Measurements from ENCODE around the gene RAD1. TPM values are rescaled to one million over a fixed set of nuclear protein-coding genes. Genes with fewer than 3 reads are reported as not detected.
A peak's percentile ranks its signal among the peaks of the same experiment; 100 is the strongest.

The RAD1 gene
- total RNA-seq, 1 experiment from 2014 or later, result 33.4 TPM

GRCh38 chr5:34915856-34916192 lies 520 bp upstream of the RAD1 start:
- ChIA-PET POLR2A (interaction anchor here (0.9 to 3.4 kb wide), 7 partner anchors 14 to 441 kb away, joined by 3 to 59 read pairs (median 4); partner anchors contain the start of genes DNAJC21 and TTC23L), CTCF (interaction anchor here (0.9 to 2.2 kb wide), 9 partner anchors 13 to 441 kb away, joined by 3 to 19 read pairs (median 6); partner anchors contain the start of genes DNAJC21 and TTC23L)
- Mint-ChIP-seq H3K4me1 (peaks cover 25% of the 10 kb centered on the region), H3K9me3 (no peaks in the 10 kb centered on the region), H3K27me3 (ENCODE audit: low read depth) (no peaks in the 10 kb centered on the region), H3K4me3 (no peak overlapping the region), H3K27ac (no peak overlapping the region), H3K36me3 (peaks cover 30% of the 10 kb centered on the region)
- TF ChIP-seq ZNF219 (CRISPR knock-in tag; IDR thresholded peaks at IDR 0.05; ENCODE audit: borderline replicate concordance), result no peak
- TF ChIP-seq IRF1 (CRISPR knock-in tag; IDR thresholded peaks at IDR 0.05), result 0 out of 2 replicates have a peak, but pooled peaks have one; percentile 33
- 0 out of 2 replicates have a peak, but pooled peaks have one; percentile 12 for TF ChIP-seq HMGXB4 (CRISPR knock-in tag; IDR thresholded peaks at IDR 0.05)
- TF ChIP-seq MAX (CRISPR knock-in tag; IDR thresholded peaks at IDR 0.05), result peak; percentile 14; the same call in 1 of the 2 replicates
- TF ChIP-seq ATF1 (CRISPR knock-in tag; IDR thresholded peaks at IDR 0.05), result no peak
- DNase-seq (ENCODE audit: low spot score), result no peak
- no peak; the same call in 1 of the 2 replicates for ATAC-seq

- H3K27ac Mint-ChIP-seq, result no peak overlapping the region
- POLR2A ChIA-PET, result interaction anchor here (1.0 to 3.4 kb wide), 8 partner anchors 8 to 439 kb away, joined by 3 to 59 read pairs (median 4); partner anchors contain the start of genes DNAJC21 and TTC23L
- no peak overlapping the region for H3K4me3 Mint-ChIP-seq
Observed at GRCh38 chr5:34914671-34915138, 599 bp downstream of the RAD1 start.

More at GRCh38 chr5:34914671-34915138, 599 bp downstream of the RAD1 start:
- DNase-seq (ENCODE audit: low spot score) (peak; percentile 30), ATAC-seq (peak; percentile 24)
- Mint-ChIP-seq H3K4me1 (peaks cover 25% of the 10 kb centered on the region), H3K27me3 (ENCODE audit: low read depth) (no peaks in the 10 kb centered on the region), H3K36me3 (peaks cover 29% of the 10 kb centered on the region), H3K9me3 (no peaks in the 10 kb centered on the region)
- TF ChIP-seq FOXK1 (CRISPR knock-in tag; IDR thresholded peaks at IDR 0.05), result 0 out of 2 replicates have a peak, but pooled peaks have one; percentile 19
- TF ChIP-seq JAZF1 (CRISPR knock-in tag; IDR thresholded peaks at IDR 0.05), result no peak
- no peak for TF ChIP-seq ATF6 (CRISPR knock-in tag; IDR thresholded peaks at IDR 0.05)
- TF ChIP-seq CTCF (IDR thresholded peaks at IDR 0.05), result no peak
- TF ChIP-seq E2F4 (CRISPR knock-in tag; IDR thresholded peaks at IDR 0.05; ENCODE audit: borderline replicate concordance, low read depth), result no peak
- TF ChIP-seq CBFB (CRISPR knock-in tag; IDR thresholded peaks at IDR 0.05; ENCODE audit: low read depth), result no peak
- TF ChIP-seq ATF3 (CRISPR knock-in tag; conservative IDR thresholded peaks at IDR 0.05), result no peak
- CTCF ChIA-PET, result interaction anchor here (1.1 to 2.2 kb wide), 8 partner anchors 15 to 440 kb away, joined by 3 to 19 read pairs (median 8); partner anchors contain the start of gene DNAJC21
